ENCODE measurements around the gene LIPE.

The LIPE gene

GRCh38 chr19:42407085-42407815 is 19.9 kb downstream of the LIPE start:
- no peak overlapping the region for H3K4me3 ChIP-seq (ENCODE audit: control insufficient read depth, low read depth, low read length)
- TF ChIP-seq CTCF (IDR thresholded peaks at IDR 0.05; ENCODE audit: control insufficient read depth, insufficient read depth, low read depth, low read length, missing control alignments): no peak
- no peak for DNase-seq (ENCODE audit: low read depth)

- DNase-seq (ENCODE audit: low read depth): no peak
- no peak for TF ChIP-seq CTCF (IDR thresholded peaks at IDR 0.05; ENCODE audit: control insufficient read depth, insufficient read depth, low read depth, low read length, missing control alignments)
- H3K4me3 ChIP-seq (ENCODE audit: control insufficient read depth, low read depth, low read length): no peak overlapping the region
Measured at GRCh38 chr19:42406111-42406510, 21.1 kb downstream of the LIPE start.

- H3K4me3 ChIP-seq (ENCODE audit: control insufficient read depth, low read depth, low read length): no peak overlapping the region
- no peak for DNase-seq (ENCODE audit: low read depth)
- no peak for TF ChIP-seq CTCF (IDR thresholded peaks at IDR 0.05; ENCODE audit: control insufficient read depth, insufficient read depth, low read depth, low read length, missing control alignments)
Measured at GRCh38 chr19:42403586-42403985, 23.6 kb downstream of the LIPE start.

GRCh38 chr19:42402376-42403116 is 24.6 kb downstream of the LIPE start:
- TF ChIP-seq CTCF (IDR thresholded peaks at IDR 0.05; ENCODE audit: control insufficient read depth, insufficient read depth, low read depth, low read length, missing control alignments): no peak
- no peak for DNase-seq (ENCODE audit: low read depth)
- H3K4me3 ChIP-seq (ENCODE audit: control insufficient read depth, low read depth, low read length): peak overlapping the region; percentile 49

- peak; percentile 32 for DNase-seq (ENCODE audit: low read depth)
- peak overlapping the region; percentile 49 for H3K4me3 ChIP-seq (ENCODE audit: control insufficient read depth, low read depth, low read length)
- TF ChIP-seq CTCF (IDR thresholded peaks at IDR 0.05; ENCODE audit: control insufficient read depth, insufficient read depth, low read depth, low read length, missing control alignments): peak; percentile 82
Measured at GRCh38 chr19:42401365-42402303, 25.6 kb downstream of the LIPE start.

GRCh38 chr19:42400404-42400803 is 26.8 kb downstream of the LIPE start:
- TF ChIP-seq CTCF (IDR thresholded peaks at IDR 0.05; ENCODE audit: control insufficient read depth, insufficient read depth, low read depth, low read length, missing control alignments): no peak
- DNase-seq (ENCODE audit: low read depth): no peak
- H3K4me3 ChIP-seq (ENCODE audit: control insufficient read depth, low read depth, low read length): no peak overlapping the region

Data from AG09309 (cell line).